GM12878 (cell line): ENCODE results near the gene FADS1. TPM values are rescaled to one million over a fixed set of nuclear protein-coding genes. Genes with fewer than 3 reads are reported as not detected.

ENCODE experiments used
- ATAC-seq: fragments of 200-7000 bp; cut with Tn5 transposase; 3 replicates; pipeline ENCODE4 v1.9.1; 2020; ENCODE audit warnings: mild to moderate bottlenecking, moderate library complexity
- BruUV-seq: library from RNA; stranded (reverse); fragments of 400-500 nt; replicated peaks from 2 replicates; lab custom pipeline; 2021; lab: Mats Ljungman, UMichigan
- CTCF ChIA-PET: fragments of 300-600 bp; sonication (Branson Sonifier 250); formaldehyde crosslinking; extraction: SDS; loops from one replicate; lab custom pipeline; 2021; ENCODE audit warnings: inconsistent platforms; lab: Yijun Ruan, JAX
- POLR2A ChIA-PET: fragments of 350-600 bp; formaldehyde crosslinking; extraction: SDS; loops from one replicate; lab custom pipeline; 2021; ENCODE audit warnings: inconsistent platforms; lab: Charles Lee
- RAD21 ChIA-PET: fragments of 300-600 bp; sonication (Branson Sonifier 250); formaldehyde crosslinking; loops from one replicate; lab custom pipeline; 2023; ENCODE audit warnings: antibody characterized with exemption; ENCODE audit not compliant: unreplicated experiment; lab: Charles Lee
- SMC1A ChIA-PET: fragments of 300-600 bp; sonication (Branson Sonifier 250); formaldehyde crosslinking; loops from one replicate; lab custom pipeline; 2023; ENCODE audit not compliant: unreplicated experiment, uncharacterized antibody; lab: Charles Lee
- DNase-seq: peaks from one replicate; pipeline ENCODE4 v3.0.0-alpha.2; 2011; ENCODE audit warnings: low read depth, low spot score
- FAIRE-seq: peaks from 3 replicates; lab custom pipeline; 2011; peaks lifted over from hg19 to GRCh38; lab: Jason Lieb, UNC
- H2AFZ ChIP-seq: 2 replicates; pipeline ENCODE4 v1.6.0; 2011; ENCODE audit warnings: low read depth, low read length, control low read depth; ENCODE audit not compliant: control insufficient read depth
- H3K27ac ChIP-seq: 2 replicates; pipeline ENCODE4 v1.5.1; 2011; ENCODE audit warnings: control low read depth; ENCODE audit not compliant: control insufficient read depth, insufficient read depth
- H3K27me3 ChIP-seq, 2 experiments: replicated peaks in 1 of 2; 2 replicates each; pipeline versions ENCODE4 v1.6.0 to v1.6.1; 2011; ENCODE audit warnings: low read length in 1 of 2; ENCODE audit not compliant: control insufficient read depth in 2 of 2, insufficient read depth in 2 of 2
- H3K36me3 ChIP-seq, 2 experiments: 2 replicates each; pipeline ENCODE4 v1.5.1; 2011; ENCODE audit warnings: low read length in 1 of 2; ENCODE audit not compliant: control insufficient read depth in 2 of 2, insufficient read depth in 2 of 2
- H3K4me1 ChIP-seq: 2 replicates; pipeline ENCODE4 v1.6.1; 2011; ENCODE audit warnings: mild to moderate bottlenecking, low read length, moderate library complexity, mixed read lengths; ENCODE audit not compliant: control insufficient read depth, insufficient read depth
- H3K4me2 ChIP-seq: 2 replicates; pipeline ENCODE4 v1.6.0; 2011; ENCODE audit warnings: control low read depth; ENCODE audit not compliant: control insufficient read depth, insufficient read depth
- H3K4me3 ChIP-seq: fragments of 200-600 bp; sonication (generic); 2 replicates; pipeline ENCODE4 v1.5.1; 2016
- H3K79me2 ChIP-seq: 2 replicates; pipeline ENCODE4 v1.6.0; 2011; ENCODE audit warnings: low read length; ENCODE audit not compliant: control insufficient read depth, insufficient read depth
- H3K9ac ChIP-seq: 2 replicates; pipeline ENCODE4 v1.8.0; 2011; ENCODE audit warnings: low read length, control low read depth, mixed read lengths; ENCODE audit not compliant: control insufficient read depth, insufficient read depth
- H3K9me3 ChIP-seq: replicated peaks from 3 replicates; pipeline ENCODE4 v1.5.1; 2011; ENCODE audit warnings: mild to moderate bottlenecking, low read length; ENCODE audit not compliant: control insufficient read depth, insufficient read depth
- H4K20me1 ChIP-seq: 2 replicates; pipeline ENCODE4 v1.6.0; 2011; ENCODE audit not compliant: control insufficient read depth, insufficient read depth
- ATF7 ChIP-seq: fragments of 450-650 bp; IDR thresholded peaks from 2 replicates; pipeline ENCODE4 v1.6.1; 2016; ENCODE audit warnings: low read depth, mild to moderate bottlenecking
- EED ChIP-seq: sonication (generic); IDR thresholded peaks from 2 replicates; pipeline ENCODE4 v1.6.1; 2016; ENCODE audit warnings: antibody characterized with exemption, low read depth
- LARP7 ChIP-seq: fragments of 450-650 bp; IDR thresholded peaks from 2 replicates; pipeline ENCODE4 v1.6.1; 2017; ENCODE audit warnings: mild to moderate bottlenecking
- NFYB ChIP-seq: IDR thresholded peaks from 2 replicates; pipeline ENCODE4 v1.6.1; 2011; ENCODE audit warnings: low read depth, mild to moderate bottlenecking, low read length, improper control_type of control experiment, moderate library complexity; ENCODE audit not compliant: insufficient read depth
- SMARCA5 ChIP-seq: fragments of 450-650 bp; IDR thresholded peaks from 2 replicates; pipeline ENCODE4 v1.6.1; 2017; ENCODE audit warnings: mild to moderate bottlenecking
- TARDBP ChIP-seq: IDR thresholded peaks from 2 replicates; pipeline ENCODE4 v1.6.1; 2016; ENCODE audit warnings: borderline replicate concordance
- ZNF384 ChIP-seq: IDR thresholded peaks from 2 replicates; pipeline ENCODE4 v1.6.1; 2012; ENCODE audit warnings: low read depth, mild to moderate bottlenecking, low read length, improper control_type of control experiment, borderline replicate concordance
- WGBS: methylation state at CpG from one replicate; pipeline ENCODE4 v1.1.6; 2016; ENCODE audit warnings: low lambda C conversion rate; ENCODE audit not compliant: insufficient replicate concordance, insufficient coverage; ENCODE audit errors: missing lambda C conversion rate; 5-methylcytosine and 5-hydroxymethylcytosine counted together
- in situ Hi-C: fragments of 300-500 bp; cut with MboI; formaldehyde crosslinking; loops from 9 replicates; pipeline ENCODE4 v1.14.3; 2018; ENCODE audit warnings: mixed read lengths
- intact Hi-C: fragments of 100-400 bp; cut with micrococcal nuclease; formaldehyde crosslinking; loops from one replicate; pipeline ENCODE4 v1.14.2; 2022; ENCODE audit not compliant: unreplicated experiment
- polyA plus RNA-seq, 11 experiments: library from polyadenylated mRNA; depleted of rRNA in 4 of 11; unstranded in 6 of 11; stranded (reverse) in 5 of 11; fragments of >200 nt; fragmentation: Nextera tagmentation in 4 of 11; fragmentation: Illumina TruSeq in 1 of 11; extraction: Ambion mirVana in 4 of 11; extraction: Trizol in 1 of 11; gene quantifications; 1 replicate in 1 of 11; 2 replicates in 10 of 11; pipeline versions ENCODE4 v1.2.1 to v1.2.3, GENCODE V29; 2011 to 2016; ENCODE audit warnings: inconsistent platforms in 2 of 11, missing spikeins in 2 of 11, low read depth in 1 of 11
- total RNA-seq, 4 experiments: library from RNA; depleted of rRNA in 3 of 4; stranded (reverse); fragments of >200 nt in 3 of 4; fragmentation: Illumina TruSeq in 1 of 4; extraction: Trizol in 1 of 4; gene quantifications; 2 replicates each; pipeline versions ENCODE4 v1.2.1 to v1.2.3, GENCODE V29; 2013 to 2021
- TF ChIP-seq, protein P1 (sequence below): fragments of 450-650 bp; conservative IDR thresholded peaks from 2 replicates; pipeline ENCODE4 v1.6.1; 2017; ENCODE audit warnings: mild to moderate bottlenecking, moderate library complexity
- TF ChIP-seq, protein P2 (sequence below): fragments of 450-650 bp; IDR thresholded peaks from 2 replicates; pipeline ENCODE4 v1.6.1; 2017; ENCODE audit warnings: mild to moderate bottlenecking
- TF ChIP-seq, protein P3 (sequence below): fragments of 450-650 bp; IDR thresholded peaks from 2 replicates; pipeline ENCODE4 v1.6.1; 2017; ENCODE audit warnings: mild to moderate bottlenecking, moderate library complexity
- TF ChIP-seq, protein P4 (sequence below): IDR thresholded peaks from 2 replicates; pipeline ENCODE4 v1.6.1; 2012; ENCODE audit warnings: low read length, inconsistent platforms

FADS1 gene
- total and polyA plus RNA-seq, 10 of the 15 experiments (the other 5 are each of a cell fraction or from before 2014, with no cell fraction given), result 8.8 to 73.9 (median 39.0) TPM

DNA sequence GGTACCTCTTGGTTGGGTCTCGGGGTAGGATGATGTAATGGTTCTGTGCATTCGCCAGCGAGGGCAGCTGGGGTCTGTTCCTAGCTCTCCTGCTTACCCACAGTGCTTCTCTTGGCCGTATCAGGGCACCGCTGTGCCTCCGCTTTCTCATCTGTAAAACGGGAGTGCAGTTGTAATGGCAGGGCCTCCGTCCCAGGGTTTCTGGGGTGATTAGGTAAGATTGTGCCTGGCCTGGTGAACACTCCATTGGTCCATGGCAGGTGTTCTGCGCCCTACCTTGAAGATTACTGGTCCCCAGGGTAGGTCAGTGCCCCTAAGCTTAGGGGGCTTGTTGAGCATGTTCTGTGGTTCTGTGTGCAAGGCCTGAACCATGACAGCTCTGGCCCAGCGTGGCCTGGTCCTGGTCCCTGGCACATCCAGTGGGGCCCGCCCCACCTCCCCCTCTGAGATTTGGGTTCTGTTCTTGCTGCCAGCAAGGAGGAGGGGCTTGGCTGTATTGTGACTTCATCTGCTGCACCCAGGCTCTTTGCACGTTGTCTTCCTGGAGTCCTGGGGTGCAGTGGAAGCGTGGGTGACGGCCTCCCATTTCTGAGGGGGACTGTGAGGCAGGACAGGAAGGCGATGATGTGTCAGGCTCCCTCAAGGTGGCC lies 59.5 kb downstream of the FADS1 start:
- 72% methylated on average over 15 of the region's 15 CpGs for WGBS
- BruUV-seq, result TSS peak; percentile 36
- CTCF ChIA-PET, result interaction anchor here (0.5 to 4.8 kb wide), 6 partner anchors 10 to 456 kb away, joined by 3 to 35 read pairs (median 5); no protein-coding TSS in a partner anchor
- H3K36me3 ChIP-seq, result no peaks in the 10 kb centered on the region
- in situ Hi-C loops, result no loop called here
- no peaks in the 10 kb centered on the region for H3K79me2 ChIP-seq
- no peak overlapping the region for H3K27ac ChIP-seq
- peaks cover 8% of the 10 kb centered on the region for H3K4me1 ChIP-seq
- no peaks in the 10 kb centered on the region for H4K20me1 ChIP-seq
- intact Hi-C loops, result no loop called here
- RAD21 ChIA-PET, result interaction anchor here (0.9 to 2.1 kb wide), 6 partner anchors 10 to 71 kb away, joined by 3 to 7 read pairs (median 4); partner anchors contain the start of genes FADS2 and FEN1
- no peak overlapping the region for H3K4me3 ChIP-seq
- POLR2A ChIA-PET, result interaction anchor here (0.6 to 8.0 kb wide), 9 partner anchors 33 to 787 kb away, joined by 3 to 60 read pairs (median 4); partner anchors contain the start of genes FADS2, FEN1, FTH1 and TMEM258
- H3K27me3 ChIP-seq, result no peaks in the 10 kb centered on the region; a peak in 1 of 4 replicates
- H3K4me2 ChIP-seq, result peak overlapping the region; percentile 25; the same call in 1 of the 2 replicates
- ATAC-seq (no peak), DNase-seq (no peak), FAIRE-seq (no peak)
- H3K9ac ChIP-seq, result no peak overlapping the region
- H3K9me3 ChIP-seq, result no peaks in the 10 kb centered on the region
- H2AFZ ChIP-seq, result no peak overlapping the region
- SMC1A ChIA-PET, result interaction anchor here (0.9 to 1.5 kb wide), 4 partner anchors 36 to 77 kb away, joined by 3 to 4 read pairs (median 3); partner anchors contain the start of gene FEN1
- TF ChIP-seq TARDBP (no peak), ATF7 (peak; percentile 65; the same call in 1 of the 2 replicates), SMARCA5 (peak; percentile 73; the same call in 1 of the 2 replicates), NFYB (no peak), EED (no peak), LARP7 (peak; percentile 23; the same call in 1 of the 2 replicates), ZNF384 (no peak)
- TF ChIP-seq, protein P1, sequence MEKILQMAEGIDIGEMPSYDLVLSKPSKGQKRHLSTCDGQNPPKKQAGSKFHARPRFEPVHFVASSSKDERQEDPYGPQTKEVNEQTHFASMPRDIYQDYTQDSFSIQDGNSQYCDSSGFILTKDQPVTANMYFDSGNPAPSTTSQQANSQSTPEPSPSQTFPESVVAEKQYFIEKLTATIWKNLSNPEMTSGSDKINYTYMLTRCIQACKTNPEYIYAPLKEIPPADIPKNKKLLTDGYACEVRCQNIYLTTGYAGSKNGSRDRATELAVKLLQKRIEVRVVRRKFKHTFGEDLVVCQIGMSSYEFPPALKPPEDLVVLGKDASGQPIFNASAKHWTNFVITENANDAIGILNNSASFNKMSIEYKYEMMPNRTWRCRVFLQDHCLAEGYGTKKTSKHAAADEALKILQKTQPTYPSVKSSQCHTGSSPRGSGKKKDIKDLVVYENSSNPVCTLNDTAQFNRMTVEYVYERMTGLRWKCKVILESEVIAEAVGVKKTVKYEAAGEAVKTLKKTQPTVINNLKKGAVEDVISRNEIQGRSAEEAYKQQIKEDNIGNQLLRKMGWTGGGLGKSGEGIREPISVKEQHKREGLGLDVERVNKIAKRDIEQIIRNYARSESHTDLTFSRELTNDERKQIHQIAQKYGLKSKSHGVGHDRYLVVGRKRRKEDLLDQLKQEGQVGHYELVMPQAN, result no peak
- TF ChIP-seq, protein P2, sequence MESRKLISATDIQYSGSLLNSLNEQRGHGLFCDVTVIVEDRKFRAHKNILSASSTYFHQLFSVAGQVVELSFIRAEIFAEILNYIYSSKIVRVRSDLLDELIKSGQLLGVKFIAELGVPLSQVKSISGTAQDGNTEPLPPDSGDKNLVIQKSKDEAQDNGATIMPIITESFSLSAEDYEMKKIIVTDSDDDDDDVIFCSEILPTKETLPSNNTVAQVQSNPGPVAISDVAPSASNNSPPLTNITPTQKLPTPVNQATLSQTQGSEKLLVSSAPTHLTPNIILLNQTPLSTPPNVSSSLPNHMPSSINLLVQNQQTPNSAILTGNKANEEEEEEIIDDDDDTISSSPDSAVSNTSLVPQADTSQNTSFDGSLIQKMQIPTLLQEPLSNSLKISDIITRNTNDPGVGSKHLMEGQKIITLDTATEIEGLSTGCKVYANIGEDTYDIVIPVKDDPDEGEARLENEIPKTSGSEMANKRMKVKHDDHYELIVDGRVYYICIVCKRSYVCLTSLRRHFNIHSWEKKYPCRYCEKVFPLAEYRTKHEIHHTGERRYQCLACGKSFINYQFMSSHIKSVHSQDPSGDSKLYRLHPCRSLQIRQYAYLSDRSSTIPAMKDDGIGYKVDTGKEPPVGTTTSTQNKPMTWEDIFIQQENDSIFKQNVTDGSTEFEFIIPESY, result peak; percentile 55; the same call in 1 of the 2 replicates
- TF ChIP-seq, protein P3, sequence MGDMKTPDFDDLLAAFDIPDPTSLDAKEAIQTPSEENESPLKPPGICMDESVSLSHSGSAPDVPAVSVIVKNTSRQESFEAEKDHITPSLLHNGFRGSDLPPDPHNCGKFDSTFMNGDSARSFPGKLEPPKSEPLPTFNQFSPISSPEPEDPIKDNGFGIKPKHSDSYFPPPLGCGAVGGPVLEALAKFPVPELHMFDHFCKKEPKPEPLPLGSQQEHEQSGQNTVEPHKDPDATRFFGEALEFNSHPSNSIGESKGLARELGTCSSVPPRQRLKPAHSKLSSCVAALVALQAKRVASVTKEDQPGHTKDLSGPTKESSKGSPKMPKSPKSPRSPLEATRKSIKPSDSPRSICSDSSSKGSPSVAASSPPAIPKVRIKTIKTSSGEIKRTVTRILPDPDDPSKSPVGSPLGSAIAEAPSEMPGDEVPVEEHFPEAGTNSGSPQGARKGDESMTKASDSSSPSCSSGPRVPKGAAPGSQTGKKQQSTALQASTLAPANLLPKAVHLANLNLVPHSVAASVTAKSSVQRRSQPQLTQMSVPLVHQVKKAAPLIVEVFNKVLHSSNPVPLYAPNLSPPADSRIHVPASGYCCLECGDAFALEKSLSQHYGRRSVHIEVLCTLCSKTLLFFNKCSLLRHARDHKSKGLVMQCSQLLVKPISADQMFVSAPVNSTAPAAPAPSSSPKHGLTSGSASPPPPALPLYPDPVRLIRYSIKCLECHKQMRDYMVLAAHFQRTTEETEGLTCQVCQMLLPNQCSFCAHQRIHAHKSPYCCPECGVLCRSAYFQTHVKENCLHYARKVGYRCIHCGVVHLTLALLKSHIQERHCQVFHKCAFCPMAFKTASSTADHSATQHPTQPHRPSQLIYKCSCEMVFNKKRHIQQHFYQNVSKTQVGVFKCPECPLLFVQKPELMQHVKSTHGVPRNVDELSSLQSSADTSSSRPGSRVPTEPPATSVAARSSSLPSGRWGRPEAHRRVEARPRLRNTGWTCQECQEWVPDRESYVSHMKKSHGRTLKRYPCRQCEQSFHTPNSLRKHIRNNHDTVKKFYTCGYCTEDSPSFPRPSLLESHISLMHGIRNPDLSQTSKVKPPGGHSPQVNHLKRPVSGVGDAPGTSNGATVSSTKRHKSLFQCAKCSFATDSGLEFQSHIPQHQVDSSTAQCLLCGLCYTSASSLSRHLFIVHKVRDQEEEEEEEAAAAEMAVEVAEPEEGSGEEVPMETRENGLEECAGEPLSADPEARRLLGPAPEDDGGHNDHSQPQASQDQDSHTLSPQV, result 0 out of 2 replicates have a peak, but pooled peaks have one; percentile 35
- TF ChIP-seq, protein P4, sequence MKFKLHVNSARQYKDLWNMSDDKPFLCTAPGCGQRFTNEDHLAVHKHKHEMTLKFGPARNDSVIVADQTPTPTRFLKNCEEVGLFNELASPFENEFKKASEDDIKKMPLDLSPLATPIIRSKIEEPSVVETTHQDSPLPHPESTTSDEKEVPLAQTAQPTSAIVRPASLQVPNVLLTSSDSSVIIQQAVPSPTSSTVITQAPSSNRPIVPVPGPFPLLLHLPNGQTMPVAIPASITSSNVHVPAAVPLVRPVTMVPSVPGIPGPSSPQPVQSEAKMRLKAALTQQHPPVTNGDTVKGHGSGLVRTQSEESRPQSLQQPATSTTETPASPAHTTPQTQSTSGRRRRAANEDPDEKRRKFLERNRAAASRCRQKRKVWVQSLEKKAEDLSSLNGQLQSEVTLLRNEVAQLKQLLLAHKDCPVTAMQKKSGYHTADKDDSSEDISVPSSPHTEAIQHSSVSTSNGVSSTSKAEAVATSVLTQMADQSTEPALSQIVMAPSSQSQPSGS, result no peak
